GM10248 (cell line): Measurements from ENCODE around the gene TSPAN2.
"Not testable (repeated sequence)": the region's sequence is repeated elsewhere in the genome, so short reads cannot be mapped to it uniquely, and the experiment has no call there.

Experiments
- CTCF ChIA-PET: fragments of 300-600 bp; sonication (Branson Sonifier 250); formaldehyde crosslinking; extraction: SDS; loops from one replicate; lab custom pipeline; 2021; ENCODE audit warnings: antibody characterized with exemption; lab: Yijun Ruan, JAX
- POLR2A ChIA-PET: fragments of 350-650 bp; sonication (Branson Sonifier 250); formaldehyde crosslinking; extraction: SDS; loops from one replicate; lab custom pipeline; 2020; ENCODE audit warnings: antibody characterized with exemption; lab: Yijun Ruan, JAX
- DNase-seq: peaks from one replicate; pipeline ENCODE4 v3.0.0; 2012; ENCODE audit errors: extremely low spot score
- TF ChIP-seq, protein P1 (sequence below): IDR thresholded peaks from 2 replicates; pipeline ENCODE4 v1.5.1; 2012; ENCODE audit warnings: mild to moderate bottlenecking, low read depth; ENCODE audit errors: extremely low read depth, missing control alignments, control extremely low read depth

TSPAN2 gene

DNA sequence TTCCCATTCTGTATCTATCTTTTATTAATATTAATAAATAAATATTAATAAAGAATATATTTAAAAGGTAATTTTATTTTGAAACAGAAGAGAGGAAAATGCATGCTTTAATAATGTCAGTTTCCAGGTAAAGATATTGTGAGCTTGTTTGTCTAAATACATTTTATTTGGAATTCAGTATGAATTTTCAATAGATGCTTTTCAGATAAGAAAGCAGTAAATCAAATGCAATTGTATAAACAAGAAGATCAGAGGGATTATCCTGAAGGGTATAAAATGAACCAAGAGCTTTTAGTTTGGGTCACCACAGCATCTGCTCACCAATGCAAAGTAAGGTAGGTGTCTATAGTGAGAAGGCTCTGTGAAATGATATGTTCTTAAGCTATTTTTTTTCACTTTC, 59.8 kb downstream of the TSPAN2 start, which contains the start of gene TSHB:
TSS of gene TSHB (plus strand) at position 301 of the 400 bp plus-strand sequence. CDS start 3,537 bp downstream, outside the sequence.
- DNase-seq = no peak
- POLR2A ChIA-PET = no interaction called here
- CTCF ChIA-PET = interaction anchor here (1.2 kb wide), 1 partner anchor 8 kb away, joined by 3 read pairs; no protein-coding TSS in a partner anchor
- TF ChIP-seq, protein P1, sequence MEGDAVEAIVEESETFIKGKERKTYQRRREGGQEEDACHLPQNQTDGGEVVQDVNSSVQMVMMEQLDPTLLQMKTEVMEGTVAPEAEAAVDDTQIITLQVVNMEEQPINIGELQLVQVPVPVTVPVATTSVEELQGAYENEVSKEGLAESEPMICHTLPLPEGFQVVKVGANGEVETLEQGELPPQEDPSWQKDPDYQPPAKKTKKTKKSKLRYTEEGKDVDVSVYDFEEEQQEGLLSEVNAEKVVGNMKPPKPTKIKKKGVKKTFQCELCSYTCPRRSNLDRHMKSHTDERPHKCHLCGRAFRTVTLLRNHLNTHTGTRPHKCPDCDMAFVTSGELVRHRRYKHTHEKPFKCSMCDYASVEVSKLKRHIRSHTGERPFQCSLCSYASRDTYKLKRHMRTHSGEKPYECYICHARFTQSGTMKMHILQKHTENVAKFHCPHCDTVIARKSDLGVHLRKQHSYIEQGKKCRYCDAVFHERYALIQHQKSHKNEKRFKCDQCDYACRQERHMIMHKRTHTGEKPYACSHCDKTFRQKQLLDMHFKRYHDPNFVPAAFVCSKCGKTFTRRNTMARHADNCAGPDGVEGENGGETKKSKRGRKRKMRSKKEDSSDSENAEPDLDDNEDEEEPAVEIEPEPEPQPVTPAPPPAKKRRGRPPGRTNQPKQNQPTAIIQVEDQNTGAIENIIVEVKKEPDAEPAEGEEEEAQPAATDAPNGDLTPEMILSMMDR = no peak

DNA sequence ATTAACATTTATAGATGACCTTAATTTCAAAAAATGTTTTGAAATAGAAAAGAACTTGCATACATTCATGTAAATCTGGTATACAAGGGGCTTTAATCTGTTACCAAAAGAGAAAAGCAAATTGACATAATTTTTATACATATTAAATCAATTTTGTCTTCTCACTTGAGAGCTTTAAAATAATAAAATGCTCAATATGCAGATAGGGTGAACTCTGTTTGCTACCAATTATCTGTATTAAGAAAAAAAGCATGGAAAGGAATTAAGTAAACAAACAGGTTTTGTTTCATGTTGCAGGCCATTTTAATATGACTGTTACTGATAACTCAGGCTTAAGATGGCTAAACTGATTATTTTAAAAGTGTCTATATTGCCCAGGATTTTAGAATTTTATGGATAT, 65.7 kb downstream of the TSPAN2 start:
- DNase-seq = no peak
- TF ChIP-seq, protein P1 = no peak
- ChIA-PET CTCF (interaction anchor here (1.6 kb wide), 1 partner anchor 29 kb away, joined by 6 read pairs; no protein-coding TSS in a partner anchor), POLR2A (no interaction called here)

DNA sequence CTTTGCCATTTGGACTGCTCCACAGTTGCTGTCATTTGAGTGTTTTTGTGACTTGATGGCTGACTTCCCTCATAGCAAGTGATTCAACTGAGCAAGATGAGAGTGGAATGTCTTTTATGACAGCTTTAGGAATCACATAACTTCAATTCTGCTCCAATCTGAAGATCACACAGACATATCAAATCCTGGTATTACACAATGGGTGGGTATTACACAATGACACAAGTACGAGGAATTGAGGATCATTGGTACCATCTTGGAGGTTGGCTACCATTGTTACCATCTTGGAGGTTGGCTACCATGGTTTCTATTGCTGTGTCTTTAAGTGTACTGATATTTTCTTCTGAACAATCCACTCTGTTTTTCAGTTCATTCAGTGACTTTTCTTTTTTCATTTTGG, 68.2 kb downstream of the TSPAN2 start:
- CTCF ChIA-PET = no interaction called here
- DNase-seq = no peak
- TF ChIP-seq, protein P1 = no peak
- POLR2A ChIA-PET = no interaction called here

DNA sequence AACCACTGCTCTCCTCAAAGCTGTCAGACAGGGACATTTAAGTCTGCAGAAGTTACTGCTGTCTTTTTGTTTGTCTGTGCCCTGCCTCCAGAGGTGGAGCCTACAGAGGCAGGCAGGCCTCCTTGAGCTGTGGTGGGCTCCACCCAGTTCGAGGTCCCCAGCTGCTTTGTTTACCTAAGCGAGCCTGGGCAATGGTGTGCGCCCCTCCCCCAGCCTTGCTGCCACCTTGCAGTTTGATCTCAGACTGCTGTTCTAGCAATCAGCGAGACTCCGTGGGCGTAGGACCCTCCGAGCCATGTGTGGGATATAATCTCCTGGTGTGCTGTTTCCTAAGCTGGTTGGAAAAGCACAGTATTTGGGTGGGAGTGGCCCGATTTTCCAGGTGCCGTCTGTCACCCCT, 69.8 kb downstream of the TSPAN2 start:
- POLR2A ChIA-PET, DNase-seq, CTCF ChIA-PET: not testable (repeated sequence)

DNA sequence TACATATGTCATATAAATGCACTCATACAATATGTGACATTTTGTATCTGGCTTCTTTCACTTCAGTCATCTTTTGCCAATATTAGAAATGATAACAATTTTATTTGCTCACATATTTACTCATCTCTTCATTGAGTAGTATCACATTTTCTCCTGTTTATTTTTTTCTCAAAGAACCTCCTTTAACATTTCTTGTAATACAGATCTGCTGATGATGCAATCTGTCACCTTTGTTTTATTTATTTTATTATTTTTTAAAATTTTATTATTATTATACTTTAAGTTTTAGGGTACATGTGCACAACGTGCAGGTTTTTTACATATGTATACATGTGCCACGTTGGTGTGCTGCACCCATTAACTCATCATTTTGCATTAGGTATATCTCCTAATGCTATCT, 75.5 kb downstream of the TSPAN2 start:
- ChIA-PET CTCF (no interaction called here), POLR2A (no interaction called here)
- TF ChIP-seq, protein P1 = no peak
- DNase-seq = no peak

DNA sequence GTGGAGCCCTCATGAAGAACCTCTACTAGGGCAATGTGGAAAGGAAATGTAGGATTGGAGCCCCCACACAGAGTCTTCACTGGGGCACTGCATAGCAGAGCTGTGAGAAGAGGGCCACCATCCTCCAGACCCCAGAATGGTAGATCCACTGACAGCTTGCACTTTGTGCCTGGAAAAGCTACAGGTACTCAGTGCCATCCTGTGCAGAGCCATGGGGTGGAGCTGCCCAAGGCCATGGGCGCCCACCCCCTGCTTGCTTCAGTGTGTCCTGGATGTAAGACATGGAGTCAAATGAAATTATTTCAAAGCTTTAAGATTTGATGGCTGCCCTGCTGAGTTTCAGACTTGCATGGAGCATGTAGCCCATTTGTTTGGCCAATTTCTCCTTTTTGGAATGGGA, 76.9 kb downstream of the TSPAN2 start:
- POLR2A ChIA-PET = no interaction called here
- DNase-seq = no peak
- TF ChIP-seq, protein P1 = no peak
- CTCF ChIA-PET = interaction anchor here (1.0 kb wide), 1 partner anchor 41 kb away, joined by 3 read pairs; no protein-coding TSS in a partner anchor

DNA sequence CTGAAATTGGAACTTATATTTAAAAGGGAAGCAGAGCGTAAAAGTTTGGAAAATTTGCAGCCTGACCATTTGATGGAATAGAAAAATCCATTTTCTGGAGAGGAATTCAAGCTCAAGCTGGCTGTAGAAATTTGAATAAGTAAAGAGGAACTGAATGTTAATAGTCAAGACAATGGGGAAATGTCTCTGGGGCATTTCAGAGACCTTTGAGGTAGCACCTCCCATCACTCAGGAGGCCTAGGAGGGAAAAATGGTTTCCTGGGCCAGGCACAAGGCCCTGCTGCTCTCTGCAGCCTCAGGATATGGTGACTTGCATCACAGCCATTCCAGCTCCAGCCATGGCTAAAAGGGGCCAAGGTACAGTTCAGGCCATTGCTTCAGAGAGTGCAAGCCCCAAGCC, 77.3 kb downstream of the TSPAN2 start:
- DNase-seq = no peak
- CTCF ChIA-PET = interaction anchor here (1.0 kb wide), 1 partner anchor 41 kb away, joined by 3 read pairs; no protein-coding TSS in a partner anchor
- TF ChIP-seq, protein P1 = no peak
- POLR2A ChIA-PET = no interaction called here
